H9 (cell line): ENCODE data around the gene C16orf95. TPM values are rescaled to one million over a fixed set of nuclear protein-coding genes. Genes with fewer than 3 reads are reported as not detected.

Experiments used
- DNase-seq: peaks from one replicate; pipeline ENCODE4 v3.0.0-alpha.2; 2017
- H2AFZ ChIP-seq: one replicate; pipeline ENCODE4 v1.6.1; 2013; ENCODE audit warnings: mild to moderate bottlenecking, low read length, control low read depth, moderate library complexity
- H2AK5ac ChIP-seq: 2 replicates; pipeline ENCODE4 v1.6.1; 2013; ENCODE audit warnings: low read length, control low read depth, mixed read lengths; ENCODE audit not compliant: insufficient read length
- H2BK120ac ChIP-seq: one replicate; pipeline ENCODE4 v1.6.1; 2013; ENCODE audit warnings: low read depth, mild to moderate bottlenecking, low read length, control low read depth, inconsistent platforms; ENCODE audit not compliant: poor library complexity, severe bottlenecking
- H2BK12ac ChIP-seq: 2 replicates; pipeline ENCODE4 v1.6.1; 2013; ENCODE audit warnings: low read length, control low read depth, mixed read lengths, low read depth; ENCODE audit not compliant: insufficient read length
- H2BK15ac ChIP-seq: 2 replicates; pipeline ENCODE4 v1.6.1; 2013; ENCODE audit warnings: low read depth, low read length, control low read depth
- H2BK20ac ChIP-seq: one replicate; pipeline ENCODE4 v1.6.1; 2013; ENCODE audit warnings: low read depth, mild to moderate bottlenecking, low read length, control low read depth, inconsistent platforms; ENCODE audit not compliant: poor library complexity, severe bottlenecking
- H2BK5ac ChIP-seq: 2 replicates; pipeline ENCODE4 v1.6.1; 2013; ENCODE audit warnings: low read length, control low read depth, mixed read lengths; ENCODE audit not compliant: insufficient read length
- H3K14ac ChIP-seq: 2 replicates; pipeline ENCODE4 v1.6.1; 2013; ENCODE audit warnings: low read length, control low read depth; ENCODE audit not compliant: insufficient read depth
- H3K18ac ChIP-seq: 2 replicates; pipeline ENCODE4 v1.6.1; 2013; ENCODE audit warnings: low read depth, mild to moderate bottlenecking, mixed read lengths, low read length, control low read depth; ENCODE audit not compliant: insufficient read length
- H3K23ac ChIP-seq: 2 replicates; pipeline ENCODE4 v1.6.1; 2013; ENCODE audit warnings: low read length, control low read depth, mixed read lengths, low read depth; ENCODE audit not compliant: insufficient read length
- H3K23me2 ChIP-seq: 2 replicates; pipeline ENCODE4 v1.6.1; 2013; ENCODE audit warnings: low read depth, mild to moderate bottlenecking, mixed read lengths, low read length, control low read depth; ENCODE audit not compliant: insufficient read length, poor library complexity, severe bottlenecking
- H3K27ac ChIP-seq: 2 replicates; pipeline ENCODE4 v1.5.1; 2013; ENCODE audit warnings: low read length, control low read depth, mixed read lengths, low read depth; ENCODE audit not compliant: insufficient read length
- H3K27me3 ChIP-seq: 2 replicates; pipeline ENCODE4 v1.6.1; 2013; ENCODE audit warnings: low read length, control low read depth, inconsistent platforms; ENCODE audit not compliant: insufficient read depth
- H3K4ac ChIP-seq: 2 replicates; pipeline ENCODE4 v1.6.1; 2013; ENCODE audit warnings: low read depth, mild to moderate bottlenecking, control low read depth, inconsistent platforms, low read length, moderate library complexity
- H3K4me1 ChIP-seq: 2 replicates; pipeline ENCODE4 v1.6.1; 2013; ENCODE audit warnings: low read length, control low read depth, inconsistent platforms; ENCODE audit not compliant: insufficient read depth
- H3K4me2 ChIP-seq: 2 replicates; pipeline ENCODE4 v1.6.1; 2013; ENCODE audit warnings: low read length, control low read depth, mixed read lengths; ENCODE audit not compliant: insufficient read length, insufficient read depth
- H3K56ac ChIP-seq: 2 replicates; pipeline ENCODE4 v1.6.1; 2013; ENCODE audit warnings: low read depth, mild to moderate bottlenecking, mixed read lengths, low read length, control low read depth; ENCODE audit not compliant: insufficient read length
- H3K79me1 ChIP-seq: 2 replicates; pipeline ENCODE4 v1.6.1; 2013; ENCODE audit warnings: low read depth, mild to moderate bottlenecking, moderate library complexity, low read length, control low read depth, inconsistent platforms; ENCODE audit not compliant: insufficient read depth, poor library complexity, severe bottlenecking
- H3K79me2 ChIP-seq: 2 replicates; pipeline ENCODE4 v1.6.1; 2013; ENCODE audit warnings: low read length, control low read depth, inconsistent platforms; ENCODE audit not compliant: insufficient read depth
- H3K9ac ChIP-seq: 2 replicates; pipeline ENCODE4 v1.6.1; 2013; ENCODE audit warnings: low read length, control low read depth, mixed read lengths; ENCODE audit not compliant: insufficient read length; ENCODE audit errors: extremely low read depth
- H3K9me3 ChIP-seq: one replicate; pipeline ENCODE4 v1.6.1; 2013; ENCODE audit warnings: low read depth, low read length, inconsistent platforms; ENCODE audit not compliant: control insufficient read depth
- H3T11ph ChIP-seq: one replicate; pipeline ENCODE4 v1.6.1; 2013; ENCODE audit warnings: mild to moderate bottlenecking, low read length, control low read depth, inconsistent platforms
- H4K20me1 ChIP-seq: one replicate; pipeline ENCODE4 v1.6.1; 2013; ENCODE audit not compliant: control insufficient read depth, insufficient read length, insufficient read depth
- H4K5ac ChIP-seq: 2 replicates; pipeline ENCODE4 v1.6.1; 2013; ENCODE audit warnings: low read depth, mild to moderate bottlenecking, mixed read lengths, low read length, control low read depth; ENCODE audit not compliant: insufficient read length
- H4K8ac ChIP-seq: replicated peaks from 2 replicates; pipeline ENCODE4 v1.6.1; 2013; ENCODE audit warnings: low read length, control low read depth, mixed read lengths, low read depth; ENCODE audit not compliant: insufficient read length
- H4K91ac ChIP-seq: 2 replicates; pipeline ENCODE4 v1.6.1; 2013; ENCODE audit warnings: low read depth, mild to moderate bottlenecking, moderate library complexity, mixed read lengths, low read length, control low read depth; ENCODE audit not compliant: insufficient read length
- H3K27ac Mint-ChIP-seq, 3 experiments: 2 replicates in 2 of 3; 3 replicates in 1 of 3; pipeline ENCODE4 v1.8.0; 2020 to 2021; ENCODE audit warnings: mixed read lengths in 3 of 3, mild to moderate bottlenecking in 1 of 3, moderate library complexity in 1 of 3
- H3K27me3 Mint-ChIP-seq: 2 replicates; pipeline ENCODE4 v1.8.0; 2021; ENCODE audit warnings: low read depth, mild to moderate bottlenecking, moderate library complexity, mixed read lengths
- H3K36me3 Mint-ChIP-seq, 3 experiments: 2 replicates in 2 of 3; 3 replicates in 1 of 3; pipeline ENCODE4 v1.8.0; 2020 to 2021; ENCODE audit warnings: low read depth in 3 of 3, mixed read lengths in 3 of 3; ENCODE audit not compliant: insufficient read depth in 1 of 3
- H3K4me1 Mint-ChIP-seq, 2 experiments: 2 replicates each; pipeline ENCODE4 v1.8.0; 2020; ENCODE audit warnings: mixed read lengths in 2 of 2
- H3K4me3 Mint-ChIP-seq, 2 experiments: 2 replicates in 1 of 2; 3 replicates in 1 of 2; pipeline ENCODE4 v1.8.0; 2020 to 2021; ENCODE audit warnings: mild to moderate bottlenecking in 2 of 2, mixed read lengths in 2 of 2, moderate library complexity in 1 of 2
- H3K9me3 Mint-ChIP-seq, 2 experiments: 2 replicates in 1 of 2; 3 replicates in 1 of 2; pipeline ENCODE4 v1.8.0; 2020; ENCODE audit warnings: mild to moderate bottlenecking in 2 of 2, mixed read lengths in 2 of 2, moderate library complexity in 1 of 2
- WGBS: extraction: QIAGEN DNeasy Blood & Tissue Kit; methylation state at CpG from one replicate; pipeline ENCODE4 v1.1.7; 2013; ENCODE audit warnings: missing lambda C conversion rate, low lambda C conversion rate, mixed read lengths; ENCODE audit not compliant: insufficient read length; ENCODE audit errors: extremely low coverage; 5-methylcytosine and 5-hydroxymethylcytosine counted together
- total RNA-seq: library from RNA; stranded (reverse); gene quantifications from 2 replicates; pipeline ENCODE4 v1.2.1, GENCODE V29; 2021
- TF ChIP-seq, protein P1 (sequence below): fragments of 200-600 bp; sonication (generic); conservative IDR thresholded peaks from 3 replicates; pipeline ENCODE4 v1.8.0; 2021; ENCODE audit warnings: antibody characterized with exemption, mild to moderate bottlenecking

The C16orf95 gene
- total RNA-seq, 1 experiment from 2014 or later: 5.6 TPM

- H4K8ac ChIP-seq: no peak overlapping the region
- no peak overlapping the region for H2BK120ac ChIP-seq
- H3K4me1 ChIP-seq: no peaks in the 10 kb centered on the region
- H3K56ac ChIP-seq: no peak overlapping the region
- no peak overlapping the region for H2BK12ac ChIP-seq
- H3K9me3 Mint-ChIP-seq: peaks cover 0 to 1% of the 10 kb centered on the region in 2 experiments; a peak in 1 of 5 replicates
- H2AK5ac ChIP-seq: no peak overlapping the region
- H2BK15ac ChIP-seq: no peak overlapping the region
- H3K27me3 Mint-ChIP-seq: peaks cover 3% of the 10 kb centered on the region; the same call in 1 of the 2 replicates
- 0 out of 4 replicates have a peak, but pooled peaks cover 0 to 2% of the 10 kb centered on the region in 2 experiments for H3K4me1 Mint-ChIP-seq
- H3K14ac ChIP-seq: no peak overlapping the region
- H3K36me3 Mint-ChIP-seq: peaks cover 0 to 3% (median 0%) of the 10 kb centered on the region in 3 experiments; a peak in 1 of 7 replicates
- H2BK5ac ChIP-seq: no peak overlapping the region
- H4K5ac ChIP-seq: no peak overlapping the region
- DNase-seq: no peak
- no peak overlapping the region for H3K4ac ChIP-seq
- H3T11ph ChIP-seq: no peak overlapping the region
- H3K4me2 ChIP-seq: no peak overlapping the region
- no peak overlapping the region for H2BK20ac ChIP-seq
- H3K27ac ChIP-seq: no peak overlapping the region
- no peak overlapping the region for H3K9ac ChIP-seq
- H3K27ac Mint-ChIP-seq: peak overlapping the region; percentile 16 to 78 (median 34); a peak in 4 of 7 replicates
- H3K79me2 ChIP-seq: no peaks in the 10 kb centered on the region
- no peak overlapping the region for H3K23ac ChIP-seq
- TF ChIP-seq, protein P1, sequence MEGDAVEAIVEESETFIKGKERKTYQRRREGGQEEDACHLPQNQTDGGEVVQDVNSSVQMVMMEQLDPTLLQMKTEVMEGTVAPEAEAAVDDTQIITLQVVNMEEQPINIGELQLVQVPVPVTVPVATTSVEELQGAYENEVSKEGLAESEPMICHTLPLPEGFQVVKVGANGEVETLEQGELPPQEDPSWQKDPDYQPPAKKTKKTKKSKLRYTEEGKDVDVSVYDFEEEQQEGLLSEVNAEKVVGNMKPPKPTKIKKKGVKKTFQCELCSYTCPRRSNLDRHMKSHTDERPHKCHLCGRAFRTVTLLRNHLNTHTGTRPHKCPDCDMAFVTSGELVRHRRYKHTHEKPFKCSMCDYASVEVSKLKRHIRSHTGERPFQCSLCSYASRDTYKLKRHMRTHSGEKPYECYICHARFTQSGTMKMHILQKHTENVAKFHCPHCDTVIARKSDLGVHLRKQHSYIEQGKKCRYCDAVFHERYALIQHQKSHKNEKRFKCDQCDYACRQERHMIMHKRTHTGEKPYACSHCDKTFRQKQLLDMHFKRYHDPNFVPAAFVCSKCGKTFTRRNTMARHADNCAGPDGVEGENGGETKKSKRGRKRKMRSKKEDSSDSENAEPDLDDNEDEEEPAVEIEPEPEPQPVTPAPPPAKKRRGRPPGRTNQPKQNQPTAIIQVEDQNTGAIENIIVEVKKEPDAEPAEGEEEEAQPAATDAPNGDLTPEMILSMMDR: no peak
- H3K4me3 Mint-ChIP-seq: no peak overlapping the region
- H3K79me1 ChIP-seq: no peaks in the 10 kb centered on the region
- H4K20me1 ChIP-seq: no peaks in the 10 kb centered on the region
- no CpG with 5 or more reads among the region's 11 CpGs for WGBS
- H3K9me3 ChIP-seq: no peaks in the 10 kb centered on the region
- no peaks in the 10 kb centered on the region for H3K27me3 ChIP-seq
- H2AFZ ChIP-seq: no peak overlapping the region
- no peak overlapping the region for H3K18ac ChIP-seq
- H3K23me2 ChIP-seq: no peaks in the 10 kb centered on the region
- H4K91ac ChIP-seq: no peak overlapping the region
Measured at GRCh38 chr16:87271256-87271655, 45.9 kb downstream of the C16orf95 start.
